T-helper 22 cell (primary cell): Measurements from ENCODE around the gene FBXO22.
A peak's percentile ranks its signal among the peaks of the same experiment; 100 is the strongest.
"Not testable (repeated sequence)": the region's sequence is repeated elsewhere in the genome, so short reads cannot be mapped to it uniquely, and the experiment has no call there.

ENCODE experiments used
- DNase-seq: peaks from one replicate; pipeline ENCODE4 v3.0.0-alpha.2; 2020; ENCODE audit warnings: low read depth

Gene FBXO22

GRCh38 chr15:75903331-75904239 lies at the start of gene FBXO22:
FBXO22 (plus strand) TSS chr15:75903878; CDS start chr15:75903964, 86 bp downstream.
- DNase-seq = peak; percentile 77

- DNase-seq = no peak
Observed at GRCh38 chr15:75857886-75858285, 45.8 kb upstream of the FBXO22 start.

GRCh38 chr15:75861750-75862402 lies 41.8 kb upstream of the FBXO22 start:
- no peak for DNase-seq

GRCh38 chr15:75862796-75863195 lies 40.9 kb upstream of the FBXO22 start:
- DNase-seq = no peak

- DNase-seq = no peak
Observed at GRCh38 chr15:75864213-75865059, 39.2 kb upstream of the FBXO22 start.

- not testable (repeated sequence) for DNase-seq
Observed at GRCh38 chr15:75866045-75866444, 37.6 kb upstream of the FBXO22 start.

- no peak for DNase-seq
Observed at GRCh38 chr15:75866916-75867315, 36.8 kb upstream of the FBXO22 start.

GRCh38 chr15:75867449-75867848 lies 36.2 kb upstream of the FBXO22 start:
- no peak for DNase-seq

- DNase-seq = no peak
Observed at GRCh38 chr15:75868019-75868418, 35.7 kb upstream of the FBXO22 start.

GRCh38 chr15:75869446-75869845 lies 34.2 kb upstream of the FBXO22 start:
- DNase-seq = no peak

GRCh38 chr15:75871589-75871988 lies 32.1 kb upstream of the FBXO22 start:
- DNase-seq = not testable (repeated sequence)

GRCh38 chr15:75872403-75872990 lies 31.2 kb upstream of the FBXO22 start:
- no peak for DNase-seq

GRCh38 chr15:75884041-75884440 lies 19.6 kb upstream of the FBXO22 start:
- DNase-seq = no peak

GRCh38 chr15:75887178-75887577 lies 16.5 kb upstream of the FBXO22 start:
- DNase-seq = no peak

- no peak for DNase-seq
Observed at GRCh38 chr15:75891895-75892294, 11.8 kb upstream of the FBXO22 start.

GRCh38 chr15:75895731-75896130 lies 7.9 kb upstream of the FBXO22 start:
- no peak for DNase-seq

GRCh38 chr15:75900577-75900976 lies 3.1 kb upstream of the FBXO22 start:
- DNase-seq = no peak

- DNase-seq = no peak
Observed at GRCh38 chr15:75902129-75902557, 1.5 kb upstream of the FBXO22 start.

GRCh38 chr15:75905231-75905630 lies 1.6 kb downstream of the FBXO22 start:
- DNase-seq = no peak

- not testable (repeated sequence) for DNase-seq
Observed at GRCh38 chr15:75910355-75910754, 6.7 kb downstream of the FBXO22 start.

GRCh38 chr15:75916978-75917377 lies 13.3 kb downstream of the FBXO22 start:
- DNase-seq = no peak

GRCh38 chr15:75918135-75918534 lies 14.5 kb downstream of the FBXO22 start:
- no peak for DNase-seq
